Astrocyte of the spinal cord (primary cell): ENCODE results near the gene AP3B1.
A peak's percentile ranks its signal among the peaks of the same experiment; 100 is the strongest.

Source experiments
- DNase-seq: peaks from one replicate; pipeline ENCODE4 v3.0.0; 2011; ENCODE audit warnings: low read depth, low spot score
- H3K4me3 ChIP-seq: 2 replicates; pipeline ENCODE4 v1.5.1; 2011; ENCODE audit warnings: low read depth, mild to moderate bottlenecking, low read length, moderate library complexity
- in situ Hi-C: cut with HindIII; loops from 2 replicates; pipeline ENCODE4 v1.10.0; 2017; ENCODE audit warnings: low sequenced_read_pairs
- TF ChIP-seq, protein P1 (sequence below): IDR thresholded peaks from 2 replicates; pipeline ENCODE4 v1.5.1; 2012; ENCODE audit warnings: low read depth, mild to moderate bottlenecking, low read length, inconsistent platforms

Gene AP3B1

GRCh38 chr5:78009937-78010527 is 284.5 kb downstream of the AP3B1 start:
- TF ChIP-seq, protein P1, sequence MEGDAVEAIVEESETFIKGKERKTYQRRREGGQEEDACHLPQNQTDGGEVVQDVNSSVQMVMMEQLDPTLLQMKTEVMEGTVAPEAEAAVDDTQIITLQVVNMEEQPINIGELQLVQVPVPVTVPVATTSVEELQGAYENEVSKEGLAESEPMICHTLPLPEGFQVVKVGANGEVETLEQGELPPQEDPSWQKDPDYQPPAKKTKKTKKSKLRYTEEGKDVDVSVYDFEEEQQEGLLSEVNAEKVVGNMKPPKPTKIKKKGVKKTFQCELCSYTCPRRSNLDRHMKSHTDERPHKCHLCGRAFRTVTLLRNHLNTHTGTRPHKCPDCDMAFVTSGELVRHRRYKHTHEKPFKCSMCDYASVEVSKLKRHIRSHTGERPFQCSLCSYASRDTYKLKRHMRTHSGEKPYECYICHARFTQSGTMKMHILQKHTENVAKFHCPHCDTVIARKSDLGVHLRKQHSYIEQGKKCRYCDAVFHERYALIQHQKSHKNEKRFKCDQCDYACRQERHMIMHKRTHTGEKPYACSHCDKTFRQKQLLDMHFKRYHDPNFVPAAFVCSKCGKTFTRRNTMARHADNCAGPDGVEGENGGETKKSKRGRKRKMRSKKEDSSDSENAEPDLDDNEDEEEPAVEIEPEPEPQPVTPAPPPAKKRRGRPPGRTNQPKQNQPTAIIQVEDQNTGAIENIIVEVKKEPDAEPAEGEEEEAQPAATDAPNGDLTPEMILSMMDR, result peak; percentile 8
- in situ Hi-C loops, result no loop called here
- H3K4me3 ChIP-seq, result no peak overlapping the region
- peak; percentile 78 for DNase-seq

- no peak overlapping the region for H3K4me3 ChIP-seq
- in situ Hi-C loops, result no loop called here
- DNase-seq, result peak; percentile 56
- TF ChIP-seq, protein P1, result peak; percentile 86
Measured at GRCh38 chr5:78008356-78008967, 286.0 kb downstream of the AP3B1 start.

DNA sequence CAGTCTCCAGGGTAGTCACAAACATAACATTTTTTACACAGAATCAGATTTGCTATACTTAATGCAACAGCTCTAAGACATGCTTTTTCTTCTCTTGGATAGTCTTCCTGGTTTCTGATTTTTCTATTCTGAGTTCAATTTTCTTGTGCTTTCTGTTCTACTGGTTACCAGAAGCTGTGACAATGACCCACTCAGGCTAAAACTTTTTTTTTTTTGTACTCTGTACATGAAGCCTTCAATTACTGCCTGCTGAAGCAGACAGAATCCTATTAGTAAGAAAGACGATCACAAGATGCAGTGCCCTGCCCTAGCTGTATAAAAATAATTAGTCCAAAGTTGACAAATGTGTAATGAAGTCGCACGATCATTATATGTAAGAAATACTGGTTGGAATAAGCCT is 287.3 kb downstream of the AP3B1 start:
- TF ChIP-seq, protein P1, result no peak
- DNase-seq, result no peak
- in situ Hi-C loops, result no loop called here
- no peak overlapping the region for H3K4me3 ChIP-seq

DNA sequence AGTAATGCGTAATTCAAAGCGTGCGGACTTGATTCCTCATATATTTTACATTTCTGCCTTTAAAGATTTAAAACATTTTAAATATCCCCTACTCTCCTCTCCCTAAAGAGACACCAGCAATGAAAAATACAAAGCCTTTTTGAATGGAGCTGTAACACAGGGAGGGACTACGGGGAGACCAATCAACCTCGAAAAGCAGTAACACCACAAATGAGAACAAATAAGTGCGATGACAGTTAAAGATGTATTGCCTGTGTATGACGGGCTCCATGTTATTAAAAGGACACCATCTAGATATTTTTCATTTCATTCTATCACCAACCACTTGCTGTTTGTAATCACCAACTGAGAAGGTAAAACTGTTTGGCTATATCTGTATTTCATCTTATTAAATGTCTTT is 288.0 kb downstream of the AP3B1 start:
- no peak overlapping the region for H3K4me3 ChIP-seq
- no peak for DNase-seq
- in situ Hi-C loops, result no loop called here
- TF ChIP-seq, protein P1, result no peak

- in situ Hi-C loops, result no loop called here
- H3K4me3 ChIP-seq, result no peak overlapping the region
- TF ChIP-seq, protein P1, result no peak
- peak; percentile 24 for DNase-seq
Measured at GRCh38 chr5:78005021-78005785, 289.3 kb downstream of the AP3B1 start.

DNA sequence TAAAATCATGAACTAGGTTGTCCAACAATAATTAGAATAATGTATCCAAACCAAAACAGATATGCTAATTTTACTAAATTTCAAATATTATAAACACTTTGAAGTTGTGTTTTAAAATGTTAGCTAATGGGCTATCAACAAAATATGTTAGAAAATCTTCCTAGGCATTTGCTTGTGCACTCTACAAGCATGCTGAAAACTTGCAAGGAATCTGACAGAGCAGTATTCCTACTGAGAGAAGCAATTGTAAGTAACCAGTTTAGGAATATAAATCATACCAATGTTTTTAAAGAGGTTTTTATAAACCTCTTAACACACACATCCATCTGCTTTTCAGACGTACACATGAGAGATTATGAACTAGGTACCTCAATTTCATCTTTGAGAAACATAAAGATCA is 289.9 kb downstream of the AP3B1 start:
- H3K4me3 ChIP-seq, result no peak overlapping the region
- TF ChIP-seq, protein P1, result no peak
- in situ Hi-C loops, result no loop called here
- DNase-seq, result no peak
